Nephron progenitor cell (in vitro differentiated cells): ENCODE data around the gene SERAC1.

Experiments used
- DNase-seq: peaks from one replicate; pipeline ENCODE4 v3.0.0; 2021
- H3K27ac Mint-ChIP-seq: 2 replicates; pipeline ENCODE4 v1.8.0; 2021; ENCODE audit warnings: mild to moderate bottlenecking, moderate library complexity, mixed read lengths
- H3K27me3 Mint-ChIP-seq: 2 replicates; pipeline ENCODE4 v1.8.0; 2021; ENCODE audit warnings: mild to moderate bottlenecking, low read depth, mixed read lengths; ENCODE audit not compliant: poor library complexity
- H3K36me3 Mint-ChIP-seq: 2 replicates; pipeline ENCODE4 v1.8.0; 2021; ENCODE audit warnings: low read depth, mixed read lengths
- H3K4me1 Mint-ChIP-seq: 2 replicates; pipeline ENCODE4 v1.8.0; 2021; ENCODE audit warnings: mixed read lengths
- H3K4me3 Mint-ChIP-seq: 2 replicates; pipeline ENCODE4 v1.8.0; 2021; ENCODE audit warnings: mild to moderate bottlenecking, moderate library complexity, mixed read lengths
- H3K9me3 Mint-ChIP-seq: 2 replicates; pipeline ENCODE4 v1.8.0; 2021; ENCODE audit warnings: mild to moderate bottlenecking, moderate library complexity, mixed read lengths
- TF ChIP-seq, protein P1 (sequence below): fragments of 200-600 bp; sonication (generic); IDR thresholded peaks from 2 replicates; pipeline ENCODE4 v1.5.0; 2021; ENCODE audit warnings: antibody characterized with exemption

The SERAC1 gene

DNA sequence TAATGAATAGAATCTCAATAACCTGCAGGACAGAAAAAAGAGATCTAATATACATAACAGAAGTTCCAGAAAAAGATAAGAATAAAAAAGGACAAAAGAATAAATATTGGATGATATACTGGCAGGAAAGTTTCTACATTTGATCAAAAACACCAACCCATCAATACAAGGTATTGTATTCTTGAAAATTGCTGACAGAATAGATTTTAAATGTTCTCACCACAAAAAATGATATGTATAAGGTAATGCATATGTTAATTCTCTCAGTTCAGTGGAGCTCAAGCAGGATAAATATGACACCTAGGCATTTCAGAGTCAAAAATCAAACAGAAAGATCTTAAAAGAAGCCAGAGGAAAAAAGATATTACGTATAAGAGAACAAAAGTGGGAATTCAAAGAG is 43.8 kb downstream of the SERAC1 start:
- TF ChIP-seq, protein P1, sequence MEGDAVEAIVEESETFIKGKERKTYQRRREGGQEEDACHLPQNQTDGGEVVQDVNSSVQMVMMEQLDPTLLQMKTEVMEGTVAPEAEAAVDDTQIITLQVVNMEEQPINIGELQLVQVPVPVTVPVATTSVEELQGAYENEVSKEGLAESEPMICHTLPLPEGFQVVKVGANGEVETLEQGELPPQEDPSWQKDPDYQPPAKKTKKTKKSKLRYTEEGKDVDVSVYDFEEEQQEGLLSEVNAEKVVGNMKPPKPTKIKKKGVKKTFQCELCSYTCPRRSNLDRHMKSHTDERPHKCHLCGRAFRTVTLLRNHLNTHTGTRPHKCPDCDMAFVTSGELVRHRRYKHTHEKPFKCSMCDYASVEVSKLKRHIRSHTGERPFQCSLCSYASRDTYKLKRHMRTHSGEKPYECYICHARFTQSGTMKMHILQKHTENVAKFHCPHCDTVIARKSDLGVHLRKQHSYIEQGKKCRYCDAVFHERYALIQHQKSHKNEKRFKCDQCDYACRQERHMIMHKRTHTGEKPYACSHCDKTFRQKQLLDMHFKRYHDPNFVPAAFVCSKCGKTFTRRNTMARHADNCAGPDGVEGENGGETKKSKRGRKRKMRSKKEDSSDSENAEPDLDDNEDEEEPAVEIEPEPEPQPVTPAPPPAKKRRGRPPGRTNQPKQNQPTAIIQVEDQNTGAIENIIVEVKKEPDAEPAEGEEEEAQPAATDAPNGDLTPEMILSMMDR, result no peak
- H3K4me3 Mint-ChIP-seq, result no peak overlapping the region

DNA sequence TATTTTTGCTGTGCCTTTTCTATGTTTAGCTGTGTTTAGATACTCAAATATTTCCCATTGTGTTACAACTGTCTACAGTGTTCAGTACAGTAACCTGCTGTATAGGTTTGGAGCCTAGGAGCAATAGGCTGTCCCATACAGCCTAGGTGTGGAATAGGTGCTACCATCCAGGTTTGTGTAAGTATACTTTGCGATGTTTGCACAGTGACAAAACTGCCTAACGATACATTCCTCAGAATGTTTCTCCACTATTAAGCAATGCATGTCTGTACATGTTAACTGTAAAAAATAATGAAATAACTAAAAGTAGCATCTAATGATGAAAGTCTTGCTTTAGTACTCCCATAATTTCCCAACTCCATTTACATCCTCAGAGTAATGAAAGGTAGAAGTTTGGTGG is 46.0 kb downstream of the SERAC1 start:
- DNase-seq, result no peak
- Mint-ChIP-seq H3K36me3 (peaks cover 34% of the 10 kb centered on the region), H3K27me3 (peaks cover 7% of the 10 kb centered on the region), H3K4me1 (peaks cover 11% of the 10 kb centered on the region), H3K9me3 (peaks cover 8% of the 10 kb centered on the region), H3K27ac (no peak overlapping the region), H3K4me3 (no peak overlapping the region)
- TF ChIP-seq, protein P1, result no peak

More for the DNA sequence above, 43.8 kb downstream of the SERAC1 start:
- H3K27me3 Mint-ChIP-seq, result peaks cover 4% of the 10 kb centered on the region
- no peak overlapping the region for H3K27ac Mint-ChIP-seq
- H3K4me1 Mint-ChIP-seq, result no peaks in the 10 kb centered on the region
- H3K36me3 Mint-ChIP-seq, result peaks cover 39% of the 10 kb centered on the region
- DNase-seq, result no peak
- H3K9me3 Mint-ChIP-seq, result peaks cover 8% of the 10 kb centered on the region

DNA sequence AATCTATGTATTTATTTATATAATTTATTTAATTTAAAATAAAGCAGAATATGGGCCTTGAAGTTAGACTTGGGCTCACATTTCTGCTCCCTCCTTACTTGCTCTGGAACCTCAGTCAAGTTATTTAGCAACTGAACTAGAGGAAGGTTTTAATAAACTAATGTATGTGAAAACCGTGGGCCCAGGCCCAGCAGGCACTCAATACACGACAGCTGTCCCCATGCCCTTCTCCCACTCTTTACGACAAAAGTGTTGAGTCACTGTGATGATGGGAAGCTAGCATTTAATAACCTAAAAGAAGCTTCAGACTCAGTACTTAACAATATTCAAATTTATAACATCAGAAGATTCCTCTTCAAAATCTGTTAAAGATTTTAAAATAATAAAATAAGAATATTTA is 46.7 kb downstream of the SERAC1 start:
- TF ChIP-seq, protein P1, result no peak
- H3K36me3 Mint-ChIP-seq, result peaks cover 29% of the 10 kb centered on the region
- H3K4me3 Mint-ChIP-seq, result no peak overlapping the region
- DNase-seq, result no peak
- no peak overlapping the region for H3K27ac Mint-ChIP-seq
- H3K27me3 Mint-ChIP-seq, result peaks cover 7% of the 10 kb centered on the region
- peaks cover 8% of the 10 kb centered on the region for H3K9me3 Mint-ChIP-seq
- H3K4me1 Mint-ChIP-seq, result peaks cover 11% of the 10 kb centered on the region

DNA sequence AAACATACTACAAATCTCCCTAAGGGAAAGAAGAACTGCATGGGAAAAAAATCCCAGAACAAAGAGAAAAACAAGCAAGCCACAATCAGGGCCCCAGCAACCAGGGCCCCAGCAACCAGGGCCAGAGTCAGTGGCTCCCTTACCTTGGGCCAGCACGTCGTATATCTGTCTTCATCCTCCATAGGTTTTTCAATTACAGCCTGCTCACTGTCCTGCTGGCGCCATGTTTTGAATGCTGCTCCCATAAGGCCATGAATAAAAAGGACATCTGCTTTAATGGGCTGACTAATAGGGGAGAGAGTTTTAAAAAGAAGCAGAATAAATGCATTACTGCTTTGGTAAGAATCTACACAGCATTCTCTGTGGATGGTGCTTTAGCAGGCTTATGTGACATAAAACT is 49.2 kb downstream of the SERAC1 start:
- H3K27ac Mint-ChIP-seq, result no peak overlapping the region
- H3K9me3 Mint-ChIP-seq, result no peaks in the 10 kb centered on the region
- H3K27me3 Mint-ChIP-seq, result peaks cover 3% of the 10 kb centered on the region
- TF ChIP-seq, protein P1, result no peak
- H3K36me3 Mint-ChIP-seq, result peaks cover 6% of the 10 kb centered on the region
- H3K4me1 Mint-ChIP-seq, result peaks cover 11% of the 10 kb centered on the region
- no peak for DNase-seq
- H3K4me3 Mint-ChIP-seq, result no peak overlapping the region

DNA sequence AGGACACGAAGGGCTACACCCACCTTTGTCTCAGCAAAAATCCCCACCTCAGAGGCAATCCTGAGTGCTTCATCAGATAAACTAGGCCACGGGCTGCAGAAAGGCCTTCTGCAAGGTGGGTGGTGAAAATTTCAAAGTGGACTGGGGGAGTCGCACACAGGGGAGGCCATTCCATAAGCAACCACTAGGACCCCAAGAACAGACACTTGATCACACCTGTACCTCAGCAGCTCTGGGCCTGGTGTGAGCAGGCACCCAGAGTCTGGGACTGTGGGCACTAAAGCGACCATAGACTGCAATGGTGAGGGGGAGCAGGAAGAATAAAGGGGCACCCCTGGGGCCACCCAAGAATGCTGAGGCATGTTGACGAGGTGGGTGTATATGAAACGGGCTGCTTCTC is 52.6 kb downstream of the SERAC1 start:
- peaks cover 11% of the 10 kb centered on the region for H3K4me1 Mint-ChIP-seq
- H3K4me3 Mint-ChIP-seq, result no peak overlapping the region
- no peaks in the 10 kb centered on the region for H3K9me3 Mint-ChIP-seq
- peaks cover 3% of the 10 kb centered on the region for H3K27me3 Mint-ChIP-seq
- TF ChIP-seq, protein P1, result no peak
- DNase-seq, result no peak
- H3K27ac Mint-ChIP-seq, result no peak overlapping the region
- peaks cover 11% of the 10 kb centered on the region for H3K36me3 Mint-ChIP-seq

DNA sequence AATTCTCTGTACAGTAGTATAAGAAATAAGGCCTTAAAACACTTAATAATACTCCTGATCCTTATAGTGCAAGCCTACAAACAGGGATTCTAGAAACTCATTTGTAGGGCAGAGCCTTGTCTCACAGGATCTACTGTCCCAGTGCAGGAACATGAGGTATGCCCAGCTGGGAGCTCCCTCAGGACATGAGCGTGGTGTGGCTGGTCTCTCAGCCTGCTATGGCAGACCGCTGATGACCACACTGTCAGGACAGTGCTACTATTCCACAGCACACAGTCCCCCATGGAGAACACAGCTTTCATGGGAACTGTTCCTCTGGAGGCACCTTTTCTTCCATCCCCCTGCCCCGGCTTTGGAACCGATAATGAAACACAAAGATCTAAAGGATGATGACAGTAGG is 53.0 kb downstream of the SERAC1 start:
- H3K4me3 Mint-ChIP-seq, result no peak overlapping the region
- H3K36me3 Mint-ChIP-seq, result peaks cover 13% of the 10 kb centered on the region
- peaks cover 11% of the 10 kb centered on the region for H3K4me1 Mint-ChIP-seq
- TF ChIP-seq, protein P1, result no peak
- no peak overlapping the region for H3K27ac Mint-ChIP-seq
- H3K27me3 Mint-ChIP-seq, result peaks cover 3% of the 10 kb centered on the region
- no peak for DNase-seq
- no peaks in the 10 kb centered on the region for H3K9me3 Mint-ChIP-seq
